GM23248 (cell line): ENCODE results near the gene PRSS36.

ENCODE experiments used
- EZH2 ChIP-seq: fragments of 200-600 bp; sonication (generic); IDR thresholded peaks from 2 replicates; pipeline ENCODE4 v1.6.1; 2018; ENCODE audit warnings: antibody characterized with exemption, mild to moderate bottlenecking; ENCODE audit not compliant: insufficient read depth, poor library complexity, severe bottlenecking
- EZH2phosphoT487 ChIP-seq: fragments of 200-600 bp; sonication (generic); IDR thresholded peaks from 2 replicates; pipeline ENCODE4 v1.6.1; 2018; ENCODE audit warnings: antibody characterized with exemption, moderate library complexity, mild to moderate bottlenecking, low read depth; ENCODE audit not compliant: insufficient read depth

DNA sequence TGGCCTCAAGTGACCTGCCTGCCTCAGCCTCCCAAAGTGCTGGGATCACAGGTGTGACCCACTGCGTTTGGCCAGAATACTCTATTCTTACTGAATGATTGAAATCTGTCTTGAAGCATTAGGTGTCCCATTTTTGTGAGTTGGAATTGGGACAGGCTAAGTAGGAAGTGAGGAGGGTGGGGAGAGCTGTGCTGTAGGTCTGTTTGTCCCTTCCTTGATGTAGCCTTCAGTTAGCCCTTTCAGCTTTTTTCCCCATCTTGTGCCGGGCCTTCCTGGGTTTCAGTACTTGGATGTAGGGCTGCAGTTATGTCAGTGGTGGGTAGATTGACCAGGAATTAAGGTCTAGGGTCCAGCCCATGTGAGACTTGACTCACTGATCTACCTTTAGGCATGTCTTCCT, 44.0 kb upstream of the PRSS36 start:
- TF ChIP-seq EZH2 = no peak
- TF ChIP-seq EZH2phosphoT487 = no peak
